Stimulated activated CD4-positive, alpha-beta T cell treated with anti-CD3 and anti-CD28 coated beads, TNF-alpha, amount 100 ng/mL, for 1 hour (primary cell): Measurements from ENCODE around the gene LENG8.
"Not testable (repeated sequence)": the region's sequence is repeated elsewhere in the genome, so short reads cannot be mapped to it uniquely, and the experiment has no call there.

Source experiments
- DNase-seq, 3 donors: peaks; one replicate each; pipeline ENCODE4 v3.0.0-alpha.2; 2020; ENCODE audit warnings: low read depth in 3 of 3, low spot score in 1 of 3

The LENG8 gene

GRCh38 chr19:54460230-54461005, 11.4 kb downstream of the LENG8 start:
- no peak for DNase-seq

- no peak for DNase-seq
Measured at GRCh38 chr19:54461210-54461609, 12.2 kb downstream of the LENG8 start.

- DNase-seq: no peak
Measured at GRCh38 chr19:54461613-54462012, 12.6 kb downstream of the LENG8 start.

- DNase-seq: no peak
Measured at GRCh38 chr19:54462047-54462654, 13.2 kb downstream of the LENG8 start.

- DNase-seq: peak in 2 of 3 donors; percentile 25 to 48
Measured at GRCh38 chr19:54462655-54463530, 13.9 kb downstream of the LENG8 start.

- DNase-seq: peak; percentile 64 to 88 (median 82)
Measured at GRCh38 chr19:54463531-54464043, 14.6 kb downstream of the LENG8 start, which contains the start of gene LENG9. Gene LENG9, minus strand, starts transcription at chr19:54463778. Its CDS starts 252 bp downstream, at chr19:54463526.

GRCh38 chr19:54464044-54464629, 15.1 kb downstream of the LENG8 start:
- DNase-seq: peak; percentile 43 to 71 (median 44)

GRCh38 chr19:54464630-54465425, 15.8 kb downstream of the LENG8 start:
- peak in 2 of 3 donors; percentile 16 to 52 for DNase-seq

GRCh38 chr19:54465426-54466109, 16.6 kb downstream of the LENG8 start:
- DNase-seq: no peak

- not testable (repeated sequence) for DNase-seq
Measured at GRCh38 chr19:54466110-54466480, 17.1 kb downstream of the LENG8 start.

- no peak for DNase-seq
Measured at GRCh38 chr19:54469496-54469934, 20.5 kb downstream of the LENG8 start.

- DNase-seq: no peak
Measured at GRCh38 chr19:54470276-54470887, 21.4 kb downstream of the LENG8 start.

- DNase-seq: no peak
Measured at GRCh38 chr19:54470991-54471782, 22.2 kb downstream of the LENG8 start.

- no peak for DNase-seq
Measured at GRCh38 chr19:54473071-54473891, 24.3 kb downstream of the LENG8 start, which contains the start of gene CDC42EP5. Gene CDC42EP5, minus strand, starts transcription at chr19:54473296. Its CDS starts 7,749 bp downstream, at chr19:54465547.

GRCh38 chr19:54473892-54474372, 24.9 kb downstream of the LENG8 start:
- DNase-seq: no peak

- no peak for DNase-seq
Measured at GRCh38 chr19:54475706-54476105, 26.7 kb downstream of the LENG8 start.

- DNase-seq: no peak
Measured at GRCh38 chr19:54477650-54478049, 28.7 kb downstream of the LENG8 start.
